HEK293 (cell line): ENCODE results near the gene CIRBP.

Source experiments
- EGR2 ChIP-seq: fragments of 450-650 bp; formaldehyde crosslinking; IDR thresholded peaks from 2 replicates; pipeline ENCODE4 v1.5.1; 2016; ENCODE audit warnings: low read depth, missing biosample characterization, missing genetic modification characterization
- HOXD13 ChIP-seq: sonication (generic); formaldehyde crosslinking; IDR thresholded peaks from 2 replicates; pipeline ENCODE4 v1.8.0; 2022; ENCODE audit warnings: missing genetic modification reagents, borderline replicate concordance
- KLF1 ChIP-seq: fragments of 450-650 bp; formaldehyde crosslinking; IDR thresholded peaks from 2 replicates; pipeline ENCODE4 v1.5.1; 2016; ENCODE audit warnings: missing biosample characterization, missing genetic modification characterization
- KLF16 ChIP-seq: fragments of 450-650 bp; formaldehyde crosslinking; IDR thresholded peaks from 2 replicates; pipeline ENCODE4 v1.5.1; 2017; ENCODE audit warnings: missing biosample characterization, missing genetic modification characterization
- MZF1 ChIP-seq: fragments of 450-650 bp; formaldehyde crosslinking; IDR thresholded peaks from 2 replicates; pipeline ENCODE4 v1.5.1; 2017; ENCODE audit warnings: missing biosample characterization, missing genetic modification characterization, borderline replicate concordance
- SCRT1 ChIP-seq: fragments of 450-650 bp; formaldehyde crosslinking; IDR thresholded peaks from 2 replicates; pipeline ENCODE4 v1.5.1; 2016; ENCODE audit warnings: missing biosample characterization, missing genetic modification characterization, borderline replicate concordance
- SP2 ChIP-seq: fragments of 450-650 bp; formaldehyde crosslinking; IDR thresholded peaks from 2 replicates; pipeline ENCODE4 v1.5.1; 2016; ENCODE audit warnings: missing biosample characterization, missing genetic modification characterization
- ZNF223 ChIP-seq: fragments of 450-650 bp; formaldehyde crosslinking; IDR thresholded peaks from 2 replicates; pipeline ENCODE4 v1.5.1; 2016; ENCODE audit warnings: missing biosample characterization, missing genetic modification characterization
- ZNF404 ChIP-seq: fragments of 450-650 bp; formaldehyde crosslinking; IDR thresholded peaks from 2 replicates; pipeline ENCODE4 v1.5.1; 2017; ENCODE audit warnings: missing biosample characterization, missing genetic modification characterization
- ZNF416 ChIP-seq: fragments of 450-650 bp; formaldehyde crosslinking; IDR thresholded peaks from 2 replicates; pipeline ENCODE4 v1.5.1; 2016; ENCODE audit warnings: missing biosample characterization, missing genetic modification characterization
- ZNF433 ChIP-seq: fragments of 450-650 bp; formaldehyde crosslinking; IDR thresholded peaks from 2 replicates; pipeline ENCODE4 v1.5.1; 2016; ENCODE audit warnings: missing biosample characterization, missing genetic modification characterization, low read depth
- ZNF600 ChIP-seq: fragments of 450-650 bp; formaldehyde crosslinking; IDR thresholded peaks from 2 replicates; pipeline ENCODE4 v1.5.1; 2016; ENCODE audit warnings: missing biosample characterization, missing genetic modification characterization
- ZNF610 ChIP-seq: fragments of 450-650 bp; formaldehyde crosslinking; IDR thresholded peaks from 2 replicates; pipeline ENCODE4 v1.5.1; 2016; ENCODE audit warnings: missing biosample characterization, missing genetic modification characterization, borderline replicate concordance
- ZNF626 ChIP-seq: fragments of 450-650 bp; sonication (Bioruptor Pico); formaldehyde crosslinking; IDR thresholded peaks from 2 replicates; pipeline ENCODE4 v1.5.1; 2018; ENCODE audit warnings: missing biosample characterization, missing genetic modification characterization, inconsistent platforms
- ZNF658 ChIP-seq: fragments of 450-650 bp; formaldehyde crosslinking; IDR thresholded peaks from 2 replicates; pipeline ENCODE4; 2016; ENCODE audit warnings: missing biosample characterization, missing genetic modification characterization
- ZNF777 ChIP-seq: fragments of 450-650 bp; formaldehyde crosslinking; IDR thresholded peaks from 2 replicates; pipeline ENCODE4 v1.5.1; 2017; ENCODE audit warnings: missing biosample characterization, missing genetic modification characterization, borderline replicate concordance
- TF ChIP-seq, protein P1 (sequence below): fragments of 450-650 bp; formaldehyde crosslinking; IDR thresholded peaks from 2 replicates; pipeline ENCODE4 v1.5.1; 2016; ENCODE audit warnings: missing biosample characterization, missing genetic modification characterization
- TF ChIP-seq, protein P2 (sequence below): fragments of 450-650 bp; formaldehyde crosslinking; IDR thresholded peaks from 2 replicates; pipeline ENCODE4 v1.5.1; 2017; ENCODE audit warnings: missing biosample characterization, mild to moderate bottlenecking, missing genetic modification characterization, moderate library complexity
- TF ChIP-seq, protein P3 (sequence below): fragments of 450-650 bp; formaldehyde crosslinking; IDR thresholded peaks from 2 replicates; pipeline ENCODE4 v1.5.1; 2016; ENCODE audit warnings: missing biosample characterization, missing genetic modification characterization
- TF ChIP-seq, protein P4 (sequence below): fragments of 450-650 bp; formaldehyde crosslinking; IDR thresholded peaks from 2 replicates; pipeline ENCODE4 v1.5.1; 2017; ENCODE audit warnings: missing biosample characterization, missing genetic modification characterization
- TF ChIP-seq, protein P5 (sequence below): fragments of 450-650 bp; formaldehyde crosslinking; IDR thresholded peaks from 2 replicates; pipeline ENCODE4 v1.5.1; 2016; ENCODE audit warnings: missing biosample characterization, missing genetic modification characterization

Gene CIRBP

DNA sequence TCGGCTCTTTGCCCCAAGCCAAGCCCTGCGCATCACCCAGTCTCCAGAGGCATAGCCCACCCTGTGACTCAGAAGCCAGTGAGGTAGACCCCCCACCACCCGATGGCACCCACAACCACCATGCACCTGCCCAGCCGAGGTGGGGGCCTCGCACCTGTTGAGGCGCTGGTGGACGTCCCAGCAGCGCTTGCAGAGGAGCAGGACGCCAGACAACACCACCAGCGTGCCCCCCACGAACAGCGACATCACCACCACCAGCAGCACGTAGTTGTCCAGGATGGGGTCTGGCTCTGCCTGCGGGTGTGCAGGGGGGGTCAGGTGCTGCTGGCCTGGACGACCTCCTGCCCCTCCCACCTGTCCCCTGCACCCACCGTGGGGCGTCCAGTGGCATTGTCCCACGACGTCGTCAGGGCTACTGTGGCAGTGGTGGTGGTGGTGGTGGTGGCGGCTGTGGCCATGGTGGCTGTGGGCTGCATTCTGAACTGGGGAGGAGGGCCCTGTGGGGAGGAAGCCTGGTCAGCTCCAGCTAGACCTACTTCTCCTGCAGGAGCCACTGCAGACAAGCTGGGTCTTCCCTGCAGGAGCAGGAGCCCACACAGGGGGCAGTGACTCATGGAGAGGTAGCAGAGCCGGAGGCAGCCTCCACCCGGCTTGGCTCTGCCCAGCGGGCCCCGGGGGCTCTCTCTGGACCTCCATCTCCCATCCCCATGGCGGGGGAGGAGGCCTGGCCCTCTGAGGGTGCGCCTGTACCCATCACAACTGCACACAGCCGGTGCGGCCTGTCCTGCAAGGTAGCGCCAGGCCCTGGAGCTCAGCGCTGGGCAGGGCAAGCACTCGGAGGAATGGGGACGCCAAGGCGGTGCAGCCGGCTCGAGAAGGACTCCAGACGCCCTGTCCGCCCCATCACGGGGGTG is 33.2 kb upstream of the CIRBP start (continued):
- TF ChIP-seq ZNF416 (tag by site-specific recombination) (no peak), SP2 (tag by site-specific recombination) (no peak), KLF16 (tag by site-specific recombination) (no peak), EGR2 (tag by site-specific recombination) (no peak), ZNF223 (tag by site-specific recombination) (peak; percentile 83), MZF1 (no peak), ZNF777 (tag by site-specific recombination) (no peak), ZNF433 (no peak), ZNF610 (tag by site-specific recombination) (no peak), ZNF658 (tag by site-specific recombination) (no peak), SCRT1 (tag by site-specific recombination) (peak; percentile 62; the same call in 1 of the 2 replicates), ZNF600 (tag by site-specific recombination) (peak; percentile 58), ZNF404 (no peak), KLF1 (peak; percentile 28; the same call in 1 of the 2 replicates), HOXD13 (no peak), ZNF626 (no peak)
- TF ChIP-seq, protein P1, sequence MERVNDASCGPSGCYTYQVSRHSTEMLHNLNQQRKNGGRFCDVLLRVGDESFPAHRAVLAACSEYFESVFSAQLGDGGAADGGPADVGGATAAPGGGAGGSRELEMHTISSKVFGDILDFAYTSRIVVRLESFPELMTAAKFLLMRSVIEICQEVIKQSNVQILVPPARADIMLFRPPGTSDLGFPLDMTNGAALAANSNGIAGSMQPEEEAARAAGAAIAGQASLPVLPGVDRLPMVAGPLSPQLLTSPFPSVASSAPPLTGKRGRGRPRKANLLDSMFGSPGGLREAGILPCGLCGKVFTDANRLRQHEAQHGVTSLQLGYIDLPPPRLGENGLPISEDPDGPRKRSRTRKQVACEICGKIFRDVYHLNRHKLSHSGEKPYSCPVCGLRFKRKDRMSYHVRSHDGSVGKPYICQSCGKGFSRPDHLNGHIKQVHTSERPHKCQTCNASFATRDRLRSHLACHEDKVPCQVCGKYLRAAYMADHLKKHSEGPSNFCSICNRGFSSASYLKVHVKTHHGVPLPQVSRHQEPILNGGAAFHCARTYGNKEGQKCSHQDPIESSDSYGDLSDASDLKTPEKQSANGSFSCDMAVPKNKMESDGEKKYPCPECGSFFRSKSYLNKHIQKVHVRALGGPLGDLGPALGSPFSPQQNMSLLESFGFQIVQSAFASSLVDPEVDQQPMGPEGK (tag by site-specific recombination) = peak; percentile 37
- TF ChIP-seq, protein P2, sequence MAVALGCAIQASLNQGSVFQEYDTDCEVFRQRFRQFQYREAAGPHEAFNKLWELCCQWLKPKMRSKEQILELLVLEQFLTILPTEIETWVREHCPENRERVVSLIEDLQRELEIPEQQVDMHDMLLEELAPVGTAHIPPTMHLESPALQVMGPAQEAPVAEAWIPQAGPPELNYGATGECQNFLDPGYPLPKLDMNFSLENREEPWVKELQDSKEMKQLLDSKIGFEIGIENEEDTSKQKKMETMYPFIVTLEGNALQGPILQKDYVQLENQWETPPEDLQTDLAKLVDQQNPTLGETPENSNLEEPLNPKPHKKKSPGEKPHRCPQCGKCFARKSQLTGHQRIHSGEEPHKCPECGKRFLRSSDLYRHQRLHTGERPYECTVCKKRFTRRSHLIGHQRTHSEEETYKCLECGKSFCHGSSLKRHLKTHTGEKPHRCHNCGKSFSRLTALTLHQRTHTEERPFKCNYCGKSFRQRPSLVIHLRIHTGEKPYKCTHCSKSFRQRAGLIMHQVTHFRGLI (tag by site-specific recombination) = no peak
- TF ChIP-seq, protein P3, sequence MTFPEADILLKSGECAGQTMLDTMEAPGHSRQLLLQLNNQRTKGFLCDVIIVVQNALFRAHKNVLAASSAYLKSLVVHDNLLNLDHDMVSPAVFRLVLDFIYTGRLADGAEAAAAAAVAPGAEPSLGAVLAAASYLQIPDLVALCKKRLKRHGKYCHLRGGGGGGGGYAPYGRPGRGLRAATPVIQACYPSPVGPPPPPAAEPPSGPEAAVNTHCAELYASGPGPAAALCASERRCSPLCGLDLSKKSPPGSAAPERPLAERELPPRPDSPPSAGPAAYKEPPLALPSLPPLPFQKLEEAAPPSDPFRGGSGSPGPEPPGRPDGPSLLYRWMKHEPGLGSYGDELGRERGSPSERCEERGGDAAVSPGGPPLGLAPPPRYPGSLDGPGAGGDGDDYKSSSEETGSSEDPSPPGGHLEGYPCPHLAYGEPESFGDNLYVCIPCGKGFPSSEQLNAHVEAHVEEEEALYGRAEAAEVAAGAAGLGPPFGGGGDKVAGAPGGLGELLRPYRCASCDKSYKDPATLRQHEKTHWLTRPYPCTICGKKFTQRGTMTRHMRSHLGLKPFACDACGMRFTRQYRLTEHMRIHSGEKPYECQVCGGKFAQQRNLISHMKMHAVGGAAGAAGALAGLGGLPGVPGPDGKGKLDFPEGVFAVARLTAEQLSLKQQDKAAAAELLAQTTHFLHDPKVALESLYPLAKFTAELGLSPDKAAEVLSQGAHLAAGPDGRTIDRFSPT = peak; percentile 28; the same call in 1 of the 2 replicates
- TF ChIP-seq, protein P4, sequence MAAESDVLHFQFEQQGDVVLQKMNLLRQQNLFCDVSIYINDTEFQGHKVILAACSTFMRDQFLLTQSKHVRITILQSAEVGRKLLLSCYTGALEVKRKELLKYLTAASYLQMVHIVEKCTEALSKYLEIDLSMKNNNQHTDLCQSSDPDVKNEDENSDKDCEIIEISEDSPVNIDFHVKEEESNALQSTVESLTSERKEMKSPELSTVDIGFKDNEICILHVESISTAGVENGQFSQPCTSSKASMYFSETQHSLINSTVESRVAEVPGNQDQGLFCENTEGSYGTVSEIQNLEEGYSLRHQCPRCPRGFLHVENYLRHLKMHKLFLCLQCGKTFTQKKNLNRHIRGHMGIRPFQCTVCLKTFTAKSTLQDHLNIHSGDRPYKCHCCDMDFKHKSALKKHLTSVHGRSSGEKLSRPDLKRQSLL = peak; percentile 53; the same call in 1 of the 2 replicates
- TF ChIP-seq, protein P5, sequence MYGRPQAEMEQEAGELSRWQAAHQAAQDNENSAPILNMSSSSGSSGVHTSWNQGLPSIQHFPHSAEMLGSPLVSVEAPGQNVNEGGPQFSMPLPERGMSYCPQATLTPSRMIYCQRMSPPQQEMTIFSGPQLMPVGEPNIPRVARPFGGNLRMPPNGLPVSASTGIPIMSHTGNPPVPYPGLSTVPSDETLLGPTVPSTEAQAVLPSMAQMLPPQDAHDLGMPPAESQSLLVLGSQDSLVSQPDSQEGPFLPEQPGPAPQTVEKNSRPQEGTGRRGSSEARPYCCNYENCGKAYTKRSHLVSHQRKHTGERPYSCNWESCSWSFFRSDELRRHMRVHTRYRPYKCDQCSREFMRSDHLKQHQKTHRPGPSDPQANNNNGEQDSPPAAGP (tag by site-specific recombination) = no peak
- TF ChIP-seq, all 188 proteins: peak for 11
